SH-SY5Y (cell line): ENCODE results near the gene ACRV1.

Experiments used
- GATA2 ChIP-seq: IDR thresholded peaks from 2 replicates; pipeline ENCODE4 v1.6.1; 2011; ENCODE audit warnings: mild to moderate bottlenecking, low read depth, low read length
- GATA3 ChIP-seq: IDR thresholded peaks from 2 replicates; pipeline ENCODE4 v1.6.1; 2011; ENCODE audit warnings: low read depth, mild to moderate bottlenecking, low read length, moderate library complexity

- TF ChIP-seq GATA2 (no peak), GATA3 (no peak)
These were observed 58.7 kb downstream of the ACRV1 start for GRCh38 chr11:125621995-125622394.
